NCI-H146 (cell line): ENCODE results near the gene CMTR1.
"Not testable (repeated sequence)": the region's sequence is repeated elsewhere in the genome, so short reads cannot be mapped to it uniquely, and the experiment has no call there.

Source experiments
- DNase-seq: peaks from one replicate; lab custom pipeline; 2025; lab: John Stamatoyannopoulos, UW

CMTR1 gene

GRCh38 chr6:37492991-37493660 is 60.1 kb downstream of the CMTR1 start:
- DNase-seq, result peak; percentile 87

- DNase-seq, result no peak
Observed at GRCh38 chr6:37493661-37493995, 60.6 kb downstream of the CMTR1 start.

- peak; percentile 64 for DNase-seq
Observed at GRCh38 chr6:37495244-37495934, 62.4 kb downstream of the CMTR1 start.

- no peak for DNase-seq
Observed at GRCh38 chr6:37496951-37497885, 64.2 kb downstream of the CMTR1 start.

- peak; percentile 100 for DNase-seq
Observed at GRCh38 chr6:37499433-37500293, 66.6 kb downstream of the CMTR1 start, which contains the start of gene CCDC167. Gene CCDC167, minus strand, starts transcription at chr6:37499893. Its CDS starts 30 bp downstream, at chr6:37499863.

- DNase-seq, result no peak
Observed at GRCh38 chr6:37500294-37500608, 67.2 kb downstream of the CMTR1 start.

- not testable (repeated sequence) for DNase-seq
Observed at GRCh38 chr6:37500904-37501303, 67.9 kb downstream of the CMTR1 start.

GRCh38 chr6:37501632-37502491 is 68.8 kb downstream of the CMTR1 start:
- no peak for DNase-seq

GRCh38 chr6:37502703-37503291 is 69.8 kb downstream of the CMTR1 start:
- DNase-seq, result peak; percentile 99

- DNase-seq, result no peak
Observed at GRCh38 chr6:37503309-37503965, 70.4 kb downstream of the CMTR1 start.

GRCh38 chr6:37504024-37504423 is 71.0 kb downstream of the CMTR1 start:
- DNase-seq, result no peak

GRCh38 chr6:37506479-37506878 is 73.5 kb downstream of the CMTR1 start:
- DNase-seq, result no peak

- no peak for DNase-seq
Observed at GRCh38 chr6:37507077-37507476, 74.1 kb downstream of the CMTR1 start.

GRCh38 chr6:37507690-37508421 is 74.8 kb downstream of the CMTR1 start:
- DNase-seq, result peak; percentile 60

GRCh38 chr6:37511201-37511600 is 78.2 kb downstream of the CMTR1 start:
- DNase-seq, result no peak

- no peak for DNase-seq
Observed at GRCh38 chr6:37511910-37512399, 78.9 kb downstream of the CMTR1 start.

- DNase-seq, result no peak
Observed at GRCh38 chr6:37512400-37513011, 79.5 kb downstream of the CMTR1 start.

- DNase-seq, result no peak
Observed at GRCh38 chr6:37513155-37513554, 80.1 kb downstream of the CMTR1 start.

- DNase-seq, result no peak
Observed at GRCh38 chr6:37513576-37513975, 80.6 kb downstream of the CMTR1 start.
